HEK293 (cell line): ENCODE data around the gene CA9.

ENCODE experiments used
- CTCF ChIA-PET: fragments of 350-600 bp; formaldehyde crosslinking; extraction: SDS; loops from one replicate; lab custom pipeline; 2021; ENCODE audit warnings: antibody characterized with exemption; lab: Yijun Ruan, JAX
- POLR2A ChIA-PET: fragments of 300-600 bp; formaldehyde crosslinking; extraction: SDS; loops from one replicate; lab custom pipeline; 2020; ENCODE audit warnings: antibody characterized with exemption, inconsistent platforms; lab: Yijun Ruan, JAX
- H3K27ac ChIP-seq: fragments of 200-500 bp; sonication (Bioruptor generic); 2 replicates; pipeline ENCODE4 v1.5.1; 2014; ENCODE audit warnings: low read depth, low read length, control low read depth, inconsistent platforms; ENCODE audit errors: extremely low read depth
- H3K36me3 ChIP-seq, 2 experiments: fragments of 200-500 bp in 1 of 2; sonication (Bioruptor generic) in 1 of 2; 1 replicate in 1 of 2; 2 replicates in 1 of 2; pipeline ENCODE4 v1.5.1; 2014 to 2017; ENCODE audit warnings: inconsistent platforms in 2 of 2, low read length in 2 of 2; ENCODE audit not compliant: control insufficient read depth in 2 of 2, insufficient read depth in 1 of 2
- H3K4me1 ChIP-seq: fragments of 200-500 bp; sonication (Bioruptor generic); 2 replicates; pipeline ENCODE4 v1.5.1; 2014; ENCODE audit warnings: mild to moderate bottlenecking, low read length, inconsistent platforms; ENCODE audit not compliant: control insufficient read depth, insufficient read depth
- H3K4me3 ChIP-seq: 2 replicates; pipeline ENCODE4 v1.5.1; 2011; ENCODE audit warnings: low read depth, mild to moderate bottlenecking, control low read depth, low read length, moderate library complexity
- H3K9me3 ChIP-seq: fragments of 200-500 bp; sonication (Bioruptor generic); 2 replicates; pipeline ENCODE4 v1.5.1; 2014; ENCODE audit warnings: low read depth, low read length, inconsistent platforms; ENCODE audit not compliant: control insufficient read depth, insufficient read depth
- ATF2 ChIP-seq: fragments of 450-650 bp; formaldehyde crosslinking; IDR thresholded peaks from 2 replicates; pipeline ENCODE4 v1.5.1; 2016; ENCODE audit warnings: missing biosample characterization, missing genetic modification characterization, low read depth
- INSM2 ChIP-seq: fragments of 450-650 bp; formaldehyde crosslinking; IDR thresholded peaks from 2 replicates; pipeline ENCODE4 v1.5.1; 2016; ENCODE audit warnings: missing biosample characterization, missing genetic modification characterization
- SP7 ChIP-seq: fragments of 450-650 bp; formaldehyde crosslinking; IDR thresholded peaks from 2 replicates; pipeline ENCODE4 v1.5.1; 2016; ENCODE audit warnings: missing biosample characterization, missing genetic modification characterization
- ZBTB11 ChIP-seq: fragments of 450-650 bp; formaldehyde crosslinking; conservative IDR thresholded peaks from 2 replicates; pipeline ENCODE4 v1.5.1; 2016; ENCODE audit warnings: low read depth, missing biosample characterization, missing genetic modification characterization
- ZFP69B ChIP-seq: fragments of 450-650 bp; formaldehyde crosslinking; IDR thresholded peaks from 2 replicates; pipeline ENCODE4 v1.5.1; 2016; ENCODE audit warnings: missing biosample characterization, missing genetic modification characterization
- ZNF10 ChIP-seq: fragments of 450-650 bp; formaldehyde crosslinking; IDR thresholded peaks from 2 replicates; pipeline ENCODE4 v1.5.1; 2017; ENCODE audit warnings: missing biosample characterization, missing genetic modification characterization
- ZNF138 ChIP-seq: fragments of 450-650 bp; formaldehyde crosslinking; IDR thresholded peaks from 2 replicates; pipeline ENCODE4 v1.5.1; 2016; ENCODE audit warnings: missing biosample characterization, missing genetic modification characterization, borderline replicate concordance
- ZNF146 ChIP-seq: fragments of 450-650 bp; formaldehyde crosslinking; IDR thresholded peaks from 2 replicates; pipeline ENCODE4 v1.5.1; 2016; ENCODE audit warnings: missing biosample characterization, missing genetic modification characterization
- ZNF211 ChIP-seq: fragments of 450-650 bp; formaldehyde crosslinking; IDR thresholded peaks from 2 replicates; pipeline ENCODE4 v1.5.1; 2016; ENCODE audit warnings: low read depth, missing biosample characterization, missing genetic modification characterization
- ZNF311 ChIP-seq: fragments of 450-650 bp; formaldehyde crosslinking; IDR thresholded peaks from 2 replicates; pipeline ENCODE4 v1.5.1; 2017; ENCODE audit warnings: missing biosample characterization, missing genetic modification characterization, borderline replicate concordance
- ZNF350 ChIP-seq: fragments of 450-650 bp; formaldehyde crosslinking; IDR thresholded peaks from 2 replicates; pipeline ENCODE4 v1.5.0; 2017; ENCODE audit warnings: missing biosample characterization, mild to moderate bottlenecking, missing genetic modification characterization
- ZNF394 ChIP-seq: fragments of 450-650 bp; formaldehyde crosslinking; IDR thresholded peaks from 2 replicates; pipeline ENCODE4 v1.5.1; 2016; ENCODE audit warnings: missing biosample characterization, missing genetic modification characterization, mild to moderate bottlenecking, moderate library complexity, borderline replicate concordance
- ZNF530 ChIP-seq: fragments of 450-650 bp; formaldehyde crosslinking; IDR thresholded peaks from 2 replicates; pipeline ENCODE4 v1.5.1; 2016; ENCODE audit warnings: low read depth, missing biosample characterization, missing genetic modification characterization
- ZNF596 ChIP-seq: fragments of 450-650 bp; IDR thresholded peaks from 2 replicates; pipeline ENCODE4 v1.5.0; 2018; ENCODE audit warnings: missing biosample characterization, mild to moderate bottlenecking, missing genetic modification characterization, moderate library complexity
- ZNF623 ChIP-seq: fragments of 450-650 bp; formaldehyde crosslinking; IDR thresholded peaks from 2 replicates; pipeline ENCODE4 v1.5.1; 2016; ENCODE audit warnings: missing biosample characterization, missing genetic modification characterization
- ZNF645 ChIP-seq: fragments of 450-650 bp; formaldehyde crosslinking; IDR thresholded peaks from 2 replicates; pipeline ENCODE4; 2016; ENCODE audit warnings: missing biosample characterization, missing genetic modification characterization
- ZNF658 ChIP-seq: fragments of 450-650 bp; formaldehyde crosslinking; IDR thresholded peaks from 2 replicates; pipeline ENCODE4; 2016; ENCODE audit warnings: missing biosample characterization, missing genetic modification characterization
- ZNF785 ChIP-seq: fragments of 450-650 bp; formaldehyde crosslinking; IDR thresholded peaks from 2 replicates; pipeline ENCODE4 v1.5.1; 2016; ENCODE audit warnings: missing biosample characterization, missing genetic modification characterization
- ZNF837 ChIP-seq: fragments of 450-650 bp; formaldehyde crosslinking; IDR thresholded peaks from 2 replicates; pipeline ENCODE4 v1.5.1; 2016; ENCODE audit warnings: missing biosample characterization, missing genetic modification characterization
- ZSCAN16 ChIP-seq: fragments of 450-650 bp; formaldehyde crosslinking; IDR thresholded peaks from 2 replicates; pipeline ENCODE4 v1.5.1; 2016; ENCODE audit warnings: missing biosample characterization, missing genetic modification characterization
- TF ChIP-seq, protein P1 (sequence below): fragments of 450-650 bp; formaldehyde crosslinking; IDR thresholded peaks from 2 replicates; pipeline ENCODE4 v1.5.1; 2016; ENCODE audit warnings: missing biosample characterization, missing genetic modification characterization
- TF ChIP-seq, protein P2 (sequence below): fragments of 450-650 bp; formaldehyde crosslinking; IDR thresholded peaks from 2 replicates; pipeline ENCODE4 v1.5.1; 2017; ENCODE audit warnings: missing biosample characterization, missing genetic modification characterization

CA9 gene

DNA sequence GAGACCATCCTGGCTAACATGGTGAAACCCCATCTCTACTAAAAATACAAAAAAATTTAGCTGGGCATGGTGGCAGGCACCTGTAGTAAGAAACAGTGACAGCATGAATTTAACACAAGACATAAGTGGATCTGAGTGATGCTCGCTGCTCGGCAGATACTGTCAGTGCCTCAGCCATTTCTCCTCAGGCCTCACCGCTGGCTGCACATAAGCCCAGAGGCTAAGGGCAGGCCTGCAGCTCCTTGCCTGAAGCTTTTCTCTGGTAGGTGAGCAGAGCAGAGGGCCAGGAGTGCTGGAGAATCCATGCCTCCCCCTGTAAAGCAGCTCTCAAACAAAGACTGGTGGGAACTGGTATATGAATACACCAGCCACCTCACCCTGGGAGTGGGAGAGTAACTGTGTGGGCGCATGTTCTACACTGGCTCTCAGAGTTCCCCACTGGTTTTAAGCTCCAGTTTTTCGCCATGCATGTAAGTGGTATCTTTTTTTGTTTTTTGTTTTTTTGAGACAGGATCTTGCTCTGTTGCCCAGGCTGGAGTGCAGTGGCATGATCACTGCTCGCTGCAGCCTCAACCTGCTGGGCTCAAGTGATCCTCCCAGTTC lies 45.2 kb upstream of the CA9 start (continued):
- TF ChIP-seq ZNF645 (tag by site-specific recombination) (no peak), ZNF530 (tag by site-specific recombination) (no peak)

DNA sequence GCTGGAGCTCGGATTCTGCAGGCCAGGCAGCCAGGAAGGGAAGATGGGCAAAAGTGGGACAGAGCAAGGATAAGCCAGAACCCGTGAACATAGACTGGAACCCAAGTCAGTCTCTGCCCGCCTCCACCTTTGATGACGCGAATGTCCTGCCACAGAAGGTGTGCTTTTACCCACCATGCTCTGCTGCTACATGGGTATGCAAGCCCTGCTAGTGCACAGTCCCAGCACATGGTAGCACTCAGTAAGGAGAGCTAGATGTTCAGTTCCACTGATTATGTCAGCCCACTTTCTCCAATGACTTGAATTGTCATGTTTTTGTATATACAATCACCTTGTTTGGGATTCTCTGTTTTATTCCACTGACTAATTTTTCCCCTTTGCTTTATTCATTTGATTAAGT lies 44.1 kb upstream of the CA9 start:
- CTCF ChIA-PET: interaction anchor here (0.8 to 2.3 kb wide), 7 partner anchors 8 to 29 kb away, joined by 3 to 19 read pairs (median 3); partner anchors contain the start of genes CCDC107 and RMRP
- H3K4me1 ChIP-seq: no peaks in the 10 kb centered on the region
- POLR2A ChIA-PET: interaction anchor here (0.7 to 1.3 kb wide), 4 partner anchors 20 to 94 kb away, joined by 4 to 5 read pairs (median 4); no protein-coding TSS in a partner anchor

GRCh38 chr9:35635730-35636129 lies 38.0 kb upstream of the CA9 start:
- Histone ChIP-seq H3K4me1 (no peaks in the 10 kb centered on the region), H3K27ac (no peak overlapping the region), H3K4me3 (no peak overlapping the region), H3K36me3 (no peaks in the 10 kb centered on the region), H3K9me3 (no peaks in the 10 kb centered on the region)
- POLR2A ChIA-PET: no interaction called here
- CTCF ChIA-PET: interaction anchor here (0.6 to 1.6 kb wide), 7 partner anchors 10 to 1014 kb away, joined by 3 to 6 read pairs (median 4); no protein-coding TSS in a partner anchor
- TF ChIP-seq ZNF350 (tag by site-specific recombination) (no peak), ZNF658 (tag by site-specific recombination) (no peak), ZNF394 (tag by site-specific recombination) (no peak), SP7 (no peak), ZBTB11 (tag by site-specific recombination) (no peak), ZNF623 (no peak), ZNF10 (no peak), ZSCAN16 (no peak)
- TF ChIP-seq, protein P1, sequence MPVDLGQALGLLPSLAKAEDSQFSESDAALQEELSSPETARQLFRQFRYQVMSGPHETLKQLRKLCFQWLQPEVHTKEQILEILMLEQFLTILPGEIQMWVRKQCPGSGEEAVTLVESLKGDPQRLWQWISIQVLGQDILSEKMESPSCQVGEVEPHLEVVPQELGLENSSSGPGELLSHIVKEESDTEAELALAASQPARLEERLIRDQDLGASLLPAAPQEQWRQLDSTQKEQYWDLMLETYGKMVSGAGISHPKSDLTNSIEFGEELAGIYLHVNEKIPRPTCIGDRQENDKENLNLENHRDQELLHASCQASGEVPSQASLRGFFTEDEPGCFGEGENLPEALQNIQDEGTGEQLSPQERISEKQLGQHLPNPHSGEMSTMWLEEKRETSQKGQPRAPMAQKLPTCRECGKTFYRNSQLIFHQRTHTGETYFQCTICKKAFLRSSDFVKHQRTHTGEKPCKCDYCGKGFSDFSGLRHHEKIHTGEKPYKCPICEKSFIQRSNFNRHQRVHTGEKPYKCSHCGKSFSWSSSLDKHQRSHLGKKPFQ (tag by site-specific recombination): no peak

More for the DNA sequence above, 44.1 kb upstream of the CA9 start:
- TF ChIP-seq ZNF596 (tag by site-specific recombination) (no peak), ATF2 (no peak), ZFP69B (tag by site-specific recombination) (no peak), ZNF138 (no peak), ZNF311 (tag by site-specific recombination) (no peak), ZNF785 (tag by site-specific recombination) (no peak), ZNF837 (no peak), ZNF146 (tag by site-specific recombination) (no peak), INSM2 (no peak), ZNF211 (tag by site-specific recombination) (no peak)
- TF ChIP-seq, protein P2, sequence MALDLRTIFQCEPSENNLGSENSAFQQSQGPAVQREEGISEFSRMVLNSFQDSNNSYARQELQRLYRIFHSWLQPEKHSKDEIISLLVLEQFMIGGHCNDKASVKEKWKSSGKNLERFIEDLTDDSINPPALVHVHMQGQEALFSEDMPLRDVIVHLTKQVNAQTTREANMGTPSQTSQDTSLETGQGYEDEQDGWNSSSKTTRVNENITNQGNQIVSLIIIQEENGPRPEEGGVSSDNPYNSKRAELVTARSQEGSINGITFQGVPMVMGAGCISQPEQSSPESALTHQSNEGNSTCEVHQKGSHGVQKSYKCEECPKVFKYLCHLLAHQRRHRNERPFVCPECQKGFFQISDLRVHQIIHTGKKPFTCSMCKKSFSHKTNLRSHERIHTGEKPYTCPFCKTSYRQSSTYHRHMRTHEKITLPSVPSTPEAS (tag by site-specific recombination): no peak
- no peaks in the 10 kb centered on the region for H3K36me3 ChIP-seq
- H3K27ac ChIP-seq: no peak overlapping the region
- no peak overlapping the region for H3K4me3 ChIP-seq
- no peaks in the 10 kb centered on the region for H3K9me3 ChIP-seq
